H9 (cell line): ENCODE results near the gene KLHL28. TPM values are rescaled to one million over a fixed set of nuclear protein-coding genes. Genes with fewer than 3 reads are reported as not detected.
"Not testable (repeated sequence)": the region's sequence is repeated elsewhere in the genome, so short reads cannot be mapped to it uniquely, and the experiment has no call there.

Source experiments
- DNase-seq: peaks from one replicate; pipeline ENCODE4 v3.0.0-alpha.2; 2017
- H2AFZ ChIP-seq: one replicate; pipeline ENCODE4 v1.6.1; 2013; ENCODE audit warnings: mild to moderate bottlenecking, low read length, control low read depth, moderate library complexity
- H2AK5ac ChIP-seq: 2 replicates; pipeline ENCODE4 v1.6.1; 2013; ENCODE audit warnings: low read length, control low read depth, mixed read lengths; ENCODE audit not compliant: insufficient read length
- H2BK120ac ChIP-seq: one replicate; pipeline ENCODE4 v1.6.1; 2013; ENCODE audit warnings: low read depth, mild to moderate bottlenecking, low read length, control low read depth, inconsistent platforms; ENCODE audit not compliant: poor library complexity, severe bottlenecking
- H2BK12ac ChIP-seq: 2 replicates; pipeline ENCODE4 v1.6.1; 2013; ENCODE audit warnings: low read length, control low read depth, mixed read lengths, low read depth; ENCODE audit not compliant: insufficient read length
- H2BK15ac ChIP-seq: 2 replicates; pipeline ENCODE4 v1.6.1; 2013; ENCODE audit warnings: low read depth, low read length, control low read depth
- H2BK20ac ChIP-seq: one replicate; pipeline ENCODE4 v1.6.1; 2013; ENCODE audit warnings: low read depth, mild to moderate bottlenecking, low read length, control low read depth, inconsistent platforms; ENCODE audit not compliant: poor library complexity, severe bottlenecking
- H2BK5ac ChIP-seq: 2 replicates; pipeline ENCODE4 v1.6.1; 2013; ENCODE audit warnings: low read length, control low read depth, mixed read lengths; ENCODE audit not compliant: insufficient read length
- H3K14ac ChIP-seq: 2 replicates; pipeline ENCODE4 v1.6.1; 2013; ENCODE audit warnings: low read length, control low read depth; ENCODE audit not compliant: insufficient read depth
- H3K18ac ChIP-seq: 2 replicates; pipeline ENCODE4 v1.6.1; 2013; ENCODE audit warnings: low read depth, mild to moderate bottlenecking, mixed read lengths, low read length, control low read depth; ENCODE audit not compliant: insufficient read length
- H3K23ac ChIP-seq: 2 replicates; pipeline ENCODE4 v1.6.1; 2013; ENCODE audit warnings: low read length, control low read depth, mixed read lengths, low read depth; ENCODE audit not compliant: insufficient read length
- H3K23me2 ChIP-seq: 2 replicates; pipeline ENCODE4 v1.6.1; 2013; ENCODE audit warnings: low read depth, mild to moderate bottlenecking, mixed read lengths, low read length, control low read depth; ENCODE audit not compliant: insufficient read length, poor library complexity, severe bottlenecking
- H3K27ac ChIP-seq: 2 replicates; pipeline ENCODE4 v1.5.1; 2013; ENCODE audit warnings: low read length, control low read depth, mixed read lengths, low read depth; ENCODE audit not compliant: insufficient read length
- H3K27me3 ChIP-seq: 2 replicates; pipeline ENCODE4 v1.6.1; 2013; ENCODE audit warnings: low read length, control low read depth, inconsistent platforms; ENCODE audit not compliant: insufficient read depth
- H3K4ac ChIP-seq: 2 replicates; pipeline ENCODE4 v1.6.1; 2013; ENCODE audit warnings: low read depth, mild to moderate bottlenecking, control low read depth, inconsistent platforms, low read length, moderate library complexity
- H3K4me1 ChIP-seq: 2 replicates; pipeline ENCODE4 v1.6.1; 2013; ENCODE audit warnings: low read length, control low read depth, inconsistent platforms; ENCODE audit not compliant: insufficient read depth
- H3K4me2 ChIP-seq: 2 replicates; pipeline ENCODE4 v1.6.1; 2013; ENCODE audit warnings: low read length, control low read depth, mixed read lengths; ENCODE audit not compliant: insufficient read length, insufficient read depth
- H3K56ac ChIP-seq: 2 replicates; pipeline ENCODE4 v1.6.1; 2013; ENCODE audit warnings: low read depth, mild to moderate bottlenecking, mixed read lengths, low read length, control low read depth; ENCODE audit not compliant: insufficient read length
- H3K79me1 ChIP-seq: 2 replicates; pipeline ENCODE4 v1.6.1; 2013; ENCODE audit warnings: low read depth, mild to moderate bottlenecking, moderate library complexity, low read length, control low read depth, inconsistent platforms; ENCODE audit not compliant: insufficient read depth, poor library complexity, severe bottlenecking
- H3K79me2 ChIP-seq: 2 replicates; pipeline ENCODE4 v1.6.1; 2013; ENCODE audit warnings: low read length, control low read depth, inconsistent platforms; ENCODE audit not compliant: insufficient read depth
- H3K9ac ChIP-seq: 2 replicates; pipeline ENCODE4 v1.6.1; 2013; ENCODE audit warnings: low read length, control low read depth, mixed read lengths; ENCODE audit not compliant: insufficient read length; ENCODE audit errors: extremely low read depth
- H3K9me3 ChIP-seq: one replicate; pipeline ENCODE4 v1.6.1; 2013; ENCODE audit warnings: low read depth, low read length, inconsistent platforms; ENCODE audit not compliant: control insufficient read depth
- H3T11ph ChIP-seq: one replicate; pipeline ENCODE4 v1.6.1; 2013; ENCODE audit warnings: mild to moderate bottlenecking, low read length, control low read depth, inconsistent platforms
- H4K20me1 ChIP-seq: one replicate; pipeline ENCODE4 v1.6.1; 2013; ENCODE audit not compliant: control insufficient read depth, insufficient read length, insufficient read depth
- H4K5ac ChIP-seq: 2 replicates; pipeline ENCODE4 v1.6.1; 2013; ENCODE audit warnings: low read depth, mild to moderate bottlenecking, mixed read lengths, low read length, control low read depth; ENCODE audit not compliant: insufficient read length
- H4K8ac ChIP-seq: replicated peaks from 2 replicates; pipeline ENCODE4 v1.6.1; 2013; ENCODE audit warnings: low read length, control low read depth, mixed read lengths, low read depth; ENCODE audit not compliant: insufficient read length
- H4K91ac ChIP-seq: 2 replicates; pipeline ENCODE4 v1.6.1; 2013; ENCODE audit warnings: low read depth, mild to moderate bottlenecking, moderate library complexity, mixed read lengths, low read length, control low read depth; ENCODE audit not compliant: insufficient read length
- H3K27ac Mint-ChIP-seq, 3 experiments: 2 replicates in 2 of 3; 3 replicates in 1 of 3; pipeline ENCODE4 v1.8.0; 2020 to 2021; ENCODE audit warnings: mixed read lengths in 3 of 3, mild to moderate bottlenecking in 1 of 3, moderate library complexity in 1 of 3
- H3K27me3 Mint-ChIP-seq: 2 replicates; pipeline ENCODE4 v1.8.0; 2021; ENCODE audit warnings: low read depth, mild to moderate bottlenecking, moderate library complexity, mixed read lengths
- H3K36me3 Mint-ChIP-seq, 3 experiments: 2 replicates in 2 of 3; 3 replicates in 1 of 3; pipeline ENCODE4 v1.8.0; 2020 to 2021; ENCODE audit warnings: low read depth in 3 of 3, mixed read lengths in 3 of 3; ENCODE audit not compliant: insufficient read depth in 1 of 3
- H3K4me1 Mint-ChIP-seq, 2 experiments: 2 replicates each; pipeline ENCODE4 v1.8.0; 2020; ENCODE audit warnings: mixed read lengths in 2 of 2
- H3K4me3 Mint-ChIP-seq, 2 experiments: 2 replicates in 1 of 2; 3 replicates in 1 of 2; pipeline ENCODE4 v1.8.0; 2020 to 2021; ENCODE audit warnings: mild to moderate bottlenecking in 2 of 2, mixed read lengths in 2 of 2, moderate library complexity in 1 of 2
- H3K9me3 Mint-ChIP-seq, 2 experiments: 2 replicates in 1 of 2; 3 replicates in 1 of 2; pipeline ENCODE4 v1.8.0; 2020; ENCODE audit warnings: mild to moderate bottlenecking in 2 of 2, mixed read lengths in 2 of 2, moderate library complexity in 1 of 2
- WGBS: extraction: QIAGEN DNeasy Blood & Tissue Kit; methylation state at CpG from one replicate; pipeline ENCODE4 v1.1.7; 2013; ENCODE audit warnings: missing lambda C conversion rate, low lambda C conversion rate, mixed read lengths; ENCODE audit not compliant: insufficient read length; ENCODE audit errors: extremely low coverage; 5-methylcytosine and 5-hydroxymethylcytosine counted together
- total RNA-seq: library from RNA; stranded (reverse); gene quantifications from 2 replicates; pipeline ENCODE4 v1.2.1, GENCODE V29; 2021
- TF ChIP-seq, protein P1 (sequence below): fragments of 200-600 bp; sonication (generic); conservative IDR thresholded peaks from 3 replicates; pipeline ENCODE4 v1.8.0; 2021; ENCODE audit warnings: antibody characterized with exemption, mild to moderate bottlenecking

The KLHL28 gene
- total RNA-seq, 1 experiment from 2014 or later, result 10.2 TPM

DNA sequence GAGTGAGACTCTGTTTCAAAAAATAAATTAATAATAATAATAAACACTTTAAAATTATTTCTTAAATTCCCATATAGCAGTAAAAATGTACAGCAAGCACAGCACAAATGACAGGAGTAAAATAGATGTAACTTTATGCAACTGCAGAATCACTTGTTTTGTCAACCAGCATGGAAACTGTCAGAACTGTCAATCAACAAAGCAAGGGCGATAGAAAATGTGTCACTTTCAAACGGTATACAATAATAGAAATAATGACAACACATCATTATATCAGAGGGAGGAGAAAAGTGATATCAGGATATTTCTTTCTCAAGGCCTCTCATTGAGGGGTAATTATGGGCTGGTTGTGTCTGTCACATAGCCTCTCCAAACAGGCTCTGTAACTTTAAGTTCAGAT is 68.2 kb downstream of the KLHL28 start:
- Mint-ChIP-seq H3K27ac (no peak overlapping the region), H3K4me3 (no peak overlapping the region), H3K36me3 (peaks cover 0 to 1% (median 0%) of the 10 kb centered on the region in 3 experiments; a peak in 3 of 7 replicates), H3K9me3 (peaks cover 0 to 2% of the 10 kb centered on the region in 2 experiments; a peak in 1 of 5 replicates), H3K4me1 (peaks cover 7% of the 10 kb centered on the region in 2 experiments; a peak in 3 of 4 replicates), H3K27me3 (no peaks in the 10 kb centered on the region)
- no peaks in the 10 kb centered on the region for H3K79me2 ChIP-seq
- H3K4ac ChIP-seq, result no peak overlapping the region
- no peak overlapping the region for H2BK20ac ChIP-seq
- no peak overlapping the region for H2AFZ ChIP-seq
- H3K79me1 ChIP-seq, result no peaks in the 10 kb centered on the region
- H3T11ph ChIP-seq, result no peak overlapping the region
- H4K8ac ChIP-seq, result no peak overlapping the region
- no peak overlapping the region for H2BK12ac ChIP-seq
- no peak overlapping the region for H4K5ac ChIP-seq
- no peak overlapping the region for H2BK120ac ChIP-seq
- no peak overlapping the region for H2AK5ac ChIP-seq
- H3K4me1 ChIP-seq, result no peaks in the 10 kb centered on the region
- no peak overlapping the region for H4K91ac ChIP-seq
- no peaks in the 10 kb centered on the region for H3K23me2 ChIP-seq
- no peak overlapping the region for H3K56ac ChIP-seq
- no peak for DNase-seq
- no peak overlapping the region for H3K23ac ChIP-seq
- H3K27ac ChIP-seq, result no peak overlapping the region
- H3K14ac ChIP-seq, result no peak overlapping the region
- H3K4me2 ChIP-seq, result no peak overlapping the region
- no peaks in the 10 kb centered on the region for H4K20me1 ChIP-seq
- H2BK5ac ChIP-seq, result no peak overlapping the region
- no peaks in the 10 kb centered on the region for H3K9me3 ChIP-seq
- H3K27me3 ChIP-seq, result no peaks in the 10 kb centered on the region
- no CpG with 5 or more reads among the region's 2 CpGs for WGBS
- H3K9ac ChIP-seq, result no peak overlapping the region
- H2BK15ac ChIP-seq, result no peak overlapping the region
- no peak overlapping the region for H3K18ac ChIP-seq
- TF ChIP-seq, protein P1, sequence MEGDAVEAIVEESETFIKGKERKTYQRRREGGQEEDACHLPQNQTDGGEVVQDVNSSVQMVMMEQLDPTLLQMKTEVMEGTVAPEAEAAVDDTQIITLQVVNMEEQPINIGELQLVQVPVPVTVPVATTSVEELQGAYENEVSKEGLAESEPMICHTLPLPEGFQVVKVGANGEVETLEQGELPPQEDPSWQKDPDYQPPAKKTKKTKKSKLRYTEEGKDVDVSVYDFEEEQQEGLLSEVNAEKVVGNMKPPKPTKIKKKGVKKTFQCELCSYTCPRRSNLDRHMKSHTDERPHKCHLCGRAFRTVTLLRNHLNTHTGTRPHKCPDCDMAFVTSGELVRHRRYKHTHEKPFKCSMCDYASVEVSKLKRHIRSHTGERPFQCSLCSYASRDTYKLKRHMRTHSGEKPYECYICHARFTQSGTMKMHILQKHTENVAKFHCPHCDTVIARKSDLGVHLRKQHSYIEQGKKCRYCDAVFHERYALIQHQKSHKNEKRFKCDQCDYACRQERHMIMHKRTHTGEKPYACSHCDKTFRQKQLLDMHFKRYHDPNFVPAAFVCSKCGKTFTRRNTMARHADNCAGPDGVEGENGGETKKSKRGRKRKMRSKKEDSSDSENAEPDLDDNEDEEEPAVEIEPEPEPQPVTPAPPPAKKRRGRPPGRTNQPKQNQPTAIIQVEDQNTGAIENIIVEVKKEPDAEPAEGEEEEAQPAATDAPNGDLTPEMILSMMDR, result no peak

DNA sequence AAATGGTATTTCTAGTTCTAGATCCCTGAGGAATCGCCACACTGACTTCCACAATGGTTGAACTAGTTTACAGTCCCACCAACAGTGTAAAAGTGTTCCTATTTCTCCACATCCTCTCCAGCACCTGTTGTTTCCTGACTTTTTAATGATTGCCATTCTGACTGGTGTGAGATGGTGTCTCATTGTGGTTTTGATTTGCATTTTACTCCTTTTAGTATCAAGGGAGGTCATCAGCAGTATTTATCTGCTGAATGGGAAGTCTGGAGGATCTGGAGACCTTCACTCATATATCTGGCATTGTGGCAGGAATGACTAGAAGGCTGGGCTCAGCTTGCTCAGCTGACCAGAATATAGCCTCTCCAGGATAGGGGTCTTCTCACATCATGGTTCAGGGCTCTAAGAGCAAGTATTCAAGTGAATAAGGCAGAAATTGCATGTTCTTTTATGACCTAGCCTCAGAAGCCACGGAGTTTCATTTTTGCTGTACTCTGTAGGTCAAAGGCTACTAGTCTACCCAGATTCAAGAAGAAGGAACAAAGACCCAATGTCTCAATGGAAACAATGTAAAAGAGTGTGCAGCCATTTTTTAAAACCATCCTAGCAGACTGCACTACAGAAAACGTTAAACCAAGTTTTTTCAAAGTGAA is 69.9 kb downstream of the KLHL28 start:
- not testable (repeated sequence) for H3K36me3 Mint-ChIP-seq, H3K4ac ChIP-seq, H3K79me2 ChIP-seq, H3K14ac ChIP-seq, H3K23me2 ChIP-seq, H3K23ac ChIP-seq, H3K27ac ChIP-seq, H3K4me1 ChIP-seq, H4K91ac ChIP-seq, H3K4me2 ChIP-seq, DNase-seq, H2BK120ac ChIP-seq, H2BK20ac ChIP-seq, H3K27ac Mint-ChIP-seq, H3K79me1 ChIP-seq, H3K18ac ChIP-seq, H3K4me3 Mint-ChIP-seq, H4K8ac ChIP-seq, H4K20me1 ChIP-seq, H2BK5ac ChIP-seq, H2BK15ac ChIP-seq, H2AK5ac ChIP-seq, H3K9me3 ChIP-seq, H3K9me3 Mint-ChIP-seq, H2BK12ac ChIP-seq, H3K27me3 ChIP-seq, H2AFZ ChIP-seq, H3K9ac ChIP-seq, H3K56ac ChIP-seq, H3K27me3 Mint-ChIP-seq, H3T11ph ChIP-seq, H4K5ac ChIP-seq, H3K4me1 Mint-ChIP-seq
- WGBS, result no CpG with 5 or more reads among the region's 3 CpGs
